22Rv1 (cell line): ENCODE data around the gene ADAM8.
"Not testable (repeated sequence)": the region's sequence is repeated elsewhere in the genome, so short reads cannot be mapped to it uniquely, and the experiment has no call there.

Experiments used
- H3K27ac ChIP-seq: fragments of 450-650 bp; 2 replicates; pipeline ENCODE4 v1.5.1; 2017
- ZFX ChIP-seq: fragments of 450-650 bp; IDR thresholded peaks from 2 replicates; pipeline ENCODE4 v1.6.1; 2017; ENCODE audit warnings: antibody characterized with exemption, borderline replicate concordance
- TF ChIP-seq, protein P1 (sequence below): fragments of 450-650 bp; IDR thresholded peaks from 2 replicates; pipeline ENCODE4 v1.5.1; 2017; ENCODE audit warnings: mild to moderate bottlenecking

ADAM8 gene

GRCh38 chr10:133229265-133230043 lies 47.2 kb downstream of the ADAM8 start:
- H3K27ac ChIP-seq: no peak overlapping the region
- TF ChIP-seq, protein P1, sequence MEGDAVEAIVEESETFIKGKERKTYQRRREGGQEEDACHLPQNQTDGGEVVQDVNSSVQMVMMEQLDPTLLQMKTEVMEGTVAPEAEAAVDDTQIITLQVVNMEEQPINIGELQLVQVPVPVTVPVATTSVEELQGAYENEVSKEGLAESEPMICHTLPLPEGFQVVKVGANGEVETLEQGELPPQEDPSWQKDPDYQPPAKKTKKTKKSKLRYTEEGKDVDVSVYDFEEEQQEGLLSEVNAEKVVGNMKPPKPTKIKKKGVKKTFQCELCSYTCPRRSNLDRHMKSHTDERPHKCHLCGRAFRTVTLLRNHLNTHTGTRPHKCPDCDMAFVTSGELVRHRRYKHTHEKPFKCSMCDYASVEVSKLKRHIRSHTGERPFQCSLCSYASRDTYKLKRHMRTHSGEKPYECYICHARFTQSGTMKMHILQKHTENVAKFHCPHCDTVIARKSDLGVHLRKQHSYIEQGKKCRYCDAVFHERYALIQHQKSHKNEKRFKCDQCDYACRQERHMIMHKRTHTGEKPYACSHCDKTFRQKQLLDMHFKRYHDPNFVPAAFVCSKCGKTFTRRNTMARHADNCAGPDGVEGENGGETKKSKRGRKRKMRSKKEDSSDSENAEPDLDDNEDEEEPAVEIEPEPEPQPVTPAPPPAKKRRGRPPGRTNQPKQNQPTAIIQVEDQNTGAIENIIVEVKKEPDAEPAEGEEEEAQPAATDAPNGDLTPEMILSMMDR: no peak
- no peak for TF ChIP-seq ZFX

DNA sequence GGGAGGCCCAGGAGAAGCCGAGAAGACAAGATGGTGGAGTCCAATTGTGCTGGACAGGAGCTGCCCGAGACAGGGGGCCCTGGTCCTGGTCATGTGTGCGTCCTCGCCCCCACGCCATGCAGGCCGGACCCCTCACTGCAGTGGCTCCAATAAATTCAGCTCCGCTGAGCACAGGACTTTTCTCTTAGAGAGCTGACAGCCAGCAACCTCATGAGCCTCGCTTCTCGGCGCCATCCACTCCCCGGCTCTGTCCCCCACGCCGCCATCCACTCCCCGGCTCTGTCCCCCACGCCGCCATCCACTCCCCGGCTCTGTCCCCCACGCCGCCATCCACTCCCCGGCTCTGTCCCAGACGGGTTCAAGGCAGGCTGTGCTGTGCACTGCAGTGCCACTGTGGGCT lies 49.4 kb downstream of the ADAM8 start:
- no peak overlapping the region for H3K27ac ChIP-seq
- no peak for TF ChIP-seq ZFX
- TF ChIP-seq, protein P1: no peak

GRCh38 chr10:133226251-133226808 lies 50.3 kb downstream of the ADAM8 start:
- TF ChIP-seq, protein P1: peak; percentile 67
- no peak for TF ChIP-seq ZFX
- no peak overlapping the region for H3K27ac ChIP-seq

- H3K27ac ChIP-seq: no peak overlapping the region
- TF ChIP-seq, protein P1: no peak
- TF ChIP-seq ZFX: no peak
Observed at GRCh38 chr10:133225707-133226191, 50.9 kb downstream of the ADAM8 start.

DNA sequence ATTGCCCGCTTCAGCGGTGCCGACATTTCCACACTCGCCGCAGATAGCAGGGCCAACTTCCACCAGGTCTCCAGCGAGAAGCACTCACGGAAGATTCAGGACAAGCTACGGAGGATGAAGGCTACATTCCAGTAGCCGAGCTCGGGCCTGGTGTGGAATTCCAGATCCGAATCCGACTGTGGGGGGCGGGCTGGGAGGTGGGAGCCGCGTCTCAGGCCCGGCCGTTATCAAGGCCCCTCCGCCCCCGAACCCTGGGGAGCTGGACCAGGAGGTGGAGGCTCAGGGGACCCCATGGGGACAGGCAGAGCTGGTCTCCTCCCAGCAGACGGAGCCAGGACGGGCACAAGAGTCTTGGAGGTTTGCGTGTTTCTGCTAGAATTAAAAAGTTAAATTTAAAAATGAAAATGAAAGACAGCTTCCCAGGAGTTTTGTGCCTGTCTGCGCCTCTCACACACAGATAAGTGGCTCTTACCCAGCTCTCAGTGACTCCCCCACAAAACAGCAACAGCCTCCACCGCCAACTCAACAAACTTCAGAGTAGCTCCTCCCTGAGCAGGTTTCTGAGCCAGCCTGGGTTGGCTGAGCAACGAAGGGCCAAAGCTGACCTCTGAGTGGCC lies 51.8 kb downstream of the ADAM8 start:
- TF ChIP-seq ZFX: no peak
- TF ChIP-seq, protein P1: no peak
- no peak overlapping the region for H3K27ac ChIP-seq

GRCh38 chr10:133224076-133224475 lies 52.6 kb downstream of the ADAM8 start:
- TF ChIP-seq, protein P1: no peak
- no peak for TF ChIP-seq ZFX
- no peak overlapping the region for H3K27ac ChIP-seq

DNA sequence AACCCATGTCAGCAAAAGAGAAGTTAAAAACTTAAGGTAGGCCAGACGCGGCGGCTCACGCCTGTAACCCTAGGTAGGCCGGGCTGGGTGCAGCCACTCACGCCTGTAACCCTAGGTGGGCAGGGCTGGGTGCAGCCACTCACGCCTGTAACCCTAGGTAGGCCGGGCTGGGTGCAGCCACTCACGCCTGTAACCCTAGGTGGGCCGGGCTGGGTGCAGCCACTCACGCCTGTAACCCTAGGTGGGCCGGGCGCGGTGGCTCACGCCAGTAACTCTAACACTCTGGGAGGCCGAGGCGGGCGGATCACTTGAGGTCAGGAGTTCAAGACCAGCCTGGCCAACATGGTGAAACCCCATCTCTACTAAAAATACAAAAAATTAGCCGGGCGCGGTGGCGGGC lies 54.9 kb downstream of the ADAM8 start:
- H3K27ac ChIP-seq: not testable (repeated sequence)
